Calu3 (cell line): ENCODE data around the gene CCNK. TPM values are rescaled to one million over a fixed set of nuclear protein-coding genes. Genes with fewer than 3 reads are reported as not detected.

Source experiments
- BruUV-seq: library from RNA; stranded (reverse); fragments of 400-500 nt; replicated peaks from 2 replicates; lab custom pipeline; 2021; lab: Mats Ljungman, UMichigan
- CTCF ChIA-PET: fragments of 300-600 bp; sonication (Branson Sonifier 250); formaldehyde crosslinking; loops from one replicate; lab custom pipeline; 2022; ENCODE audit warnings: antibody characterized with exemption; lab: Charles Lee
- DNase-seq: peaks from one replicate; pipeline ENCODE4 v3.0.0; 2022
- H3K27ac Mint-ChIP-seq: one replicate; pipeline ENCODE4 v1.8.0; 2022; ENCODE audit warnings: mixed read lengths; ENCODE audit not compliant: unreplicated experiment
- H3K27me3 Mint-ChIP-seq: one replicate; pipeline ENCODE4 v1.8.0; 2022; ENCODE audit warnings: mixed read lengths; ENCODE audit not compliant: unreplicated experiment
- H3K36me3 Mint-ChIP-seq: one replicate; pipeline ENCODE4 v1.8.0; 2022; ENCODE audit warnings: mild to moderate bottlenecking, moderate library complexity, mixed read lengths; ENCODE audit not compliant: insufficient read depth, unreplicated experiment
- H3K4me1 Mint-ChIP-seq: one replicate; pipeline ENCODE4 v1.8.0; 2022; ENCODE audit warnings: mild to moderate bottlenecking, low read depth, mixed read lengths; ENCODE audit not compliant: unreplicated experiment
- H3K4me3 Mint-ChIP-seq: one replicate; pipeline ENCODE4 v1.8.0; 2022; ENCODE audit warnings: mild to moderate bottlenecking, low read depth, moderate library complexity, mixed read lengths; ENCODE audit not compliant: unreplicated experiment
- H3K9me3 Mint-ChIP-seq: one replicate; pipeline ENCODE4 v1.8.0; 2022; ENCODE audit warnings: low read depth, mixed read lengths; ENCODE audit not compliant: unreplicated experiment
- intact Hi-C: fragments of 100-400 bp; cut with micrococcal nuclease; formaldehyde crosslinking; loops from one replicate; pipeline ENCODE4 v1.10.0; 2022; ENCODE audit not compliant: unreplicated experiment
- total RNA-seq: library from RNA; stranded (reverse); gene quantifications from 2 replicates; pipeline ENCODE4 v1.2.3, GENCODE V29; 2022
- TF ChIP-seq, protein P1 (sequence below): fragments of 200-600 bp; IDR thresholded peaks from one replicate; pipeline ENCODE4 v1.8.0; 2022; ENCODE audit warnings: antibody characterized with exemption; ENCODE audit not compliant: unreplicated experiment

CCNK gene
- total RNA-seq, 1 experiment from 2014 or later = 71.5 TPM

DNA sequence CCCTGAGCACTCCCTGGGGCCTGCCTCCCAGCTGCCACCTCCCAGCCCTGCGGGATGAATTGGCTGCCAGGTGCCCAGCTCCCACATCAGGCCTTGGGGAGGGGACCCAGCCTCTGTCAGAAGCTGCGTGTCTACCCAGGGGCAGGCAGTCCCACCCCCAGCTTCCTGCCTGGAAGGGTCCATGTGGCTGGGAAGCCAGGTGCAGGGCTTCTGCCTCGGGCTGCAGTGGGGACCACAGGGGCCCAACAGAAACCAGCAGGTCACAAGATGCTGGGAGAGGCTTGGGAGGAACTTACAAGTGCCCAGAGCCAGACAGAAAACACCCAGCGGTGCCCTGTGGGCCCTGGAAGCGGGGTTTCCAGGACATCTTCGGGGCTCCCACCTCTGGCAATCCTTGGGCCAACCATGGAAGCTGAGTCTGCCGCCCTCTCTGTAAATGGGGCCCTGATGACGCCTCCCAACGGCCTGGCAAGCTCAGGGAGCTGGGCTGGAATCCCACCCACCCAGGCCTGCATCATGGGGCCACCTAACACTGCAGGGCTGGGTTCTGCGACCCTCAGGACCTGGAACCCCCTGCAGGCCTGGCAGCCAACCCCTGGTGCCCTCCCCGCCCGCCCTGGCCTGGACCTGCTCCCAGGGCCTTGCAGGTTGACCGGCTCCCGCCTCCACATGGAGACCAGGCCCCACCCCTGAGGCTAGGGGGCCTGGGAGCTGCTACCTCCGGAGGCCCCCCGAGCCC, 36.6 kb downstream of the CCNK start:
- Mint-ChIP-seq H3K4me3 (no peak overlapping the region), H3K36me3 (peaks cover 12% of the 10 kb centered on the region), H3K9me3 (no peaks in the 10 kb centered on the region), H3K4me1 (no peaks in the 10 kb centered on the region), H3K27me3 (no peaks in the 10 kb centered on the region), H3K27ac (no peak overlapping the region)
- no TSS peak for BruUV-seq
- intact Hi-C loops = loop anchor here (1.0 to 5.0 kb wide), 2 partner anchors 111 to 369 kb away; no protein-coding TSS in a partner anchor
- no peak for DNase-seq
- CTCF ChIA-PET = interaction anchor here (0.7 kb wide), 1 partner anchor 99 kb away, joined by 3 read pairs; no protein-coding TSS in a partner anchor
- TF ChIP-seq, protein P1, sequence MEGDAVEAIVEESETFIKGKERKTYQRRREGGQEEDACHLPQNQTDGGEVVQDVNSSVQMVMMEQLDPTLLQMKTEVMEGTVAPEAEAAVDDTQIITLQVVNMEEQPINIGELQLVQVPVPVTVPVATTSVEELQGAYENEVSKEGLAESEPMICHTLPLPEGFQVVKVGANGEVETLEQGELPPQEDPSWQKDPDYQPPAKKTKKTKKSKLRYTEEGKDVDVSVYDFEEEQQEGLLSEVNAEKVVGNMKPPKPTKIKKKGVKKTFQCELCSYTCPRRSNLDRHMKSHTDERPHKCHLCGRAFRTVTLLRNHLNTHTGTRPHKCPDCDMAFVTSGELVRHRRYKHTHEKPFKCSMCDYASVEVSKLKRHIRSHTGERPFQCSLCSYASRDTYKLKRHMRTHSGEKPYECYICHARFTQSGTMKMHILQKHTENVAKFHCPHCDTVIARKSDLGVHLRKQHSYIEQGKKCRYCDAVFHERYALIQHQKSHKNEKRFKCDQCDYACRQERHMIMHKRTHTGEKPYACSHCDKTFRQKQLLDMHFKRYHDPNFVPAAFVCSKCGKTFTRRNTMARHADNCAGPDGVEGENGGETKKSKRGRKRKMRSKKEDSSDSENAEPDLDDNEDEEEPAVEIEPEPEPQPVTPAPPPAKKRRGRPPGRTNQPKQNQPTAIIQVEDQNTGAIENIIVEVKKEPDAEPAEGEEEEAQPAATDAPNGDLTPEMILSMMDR = no peak

DNA sequence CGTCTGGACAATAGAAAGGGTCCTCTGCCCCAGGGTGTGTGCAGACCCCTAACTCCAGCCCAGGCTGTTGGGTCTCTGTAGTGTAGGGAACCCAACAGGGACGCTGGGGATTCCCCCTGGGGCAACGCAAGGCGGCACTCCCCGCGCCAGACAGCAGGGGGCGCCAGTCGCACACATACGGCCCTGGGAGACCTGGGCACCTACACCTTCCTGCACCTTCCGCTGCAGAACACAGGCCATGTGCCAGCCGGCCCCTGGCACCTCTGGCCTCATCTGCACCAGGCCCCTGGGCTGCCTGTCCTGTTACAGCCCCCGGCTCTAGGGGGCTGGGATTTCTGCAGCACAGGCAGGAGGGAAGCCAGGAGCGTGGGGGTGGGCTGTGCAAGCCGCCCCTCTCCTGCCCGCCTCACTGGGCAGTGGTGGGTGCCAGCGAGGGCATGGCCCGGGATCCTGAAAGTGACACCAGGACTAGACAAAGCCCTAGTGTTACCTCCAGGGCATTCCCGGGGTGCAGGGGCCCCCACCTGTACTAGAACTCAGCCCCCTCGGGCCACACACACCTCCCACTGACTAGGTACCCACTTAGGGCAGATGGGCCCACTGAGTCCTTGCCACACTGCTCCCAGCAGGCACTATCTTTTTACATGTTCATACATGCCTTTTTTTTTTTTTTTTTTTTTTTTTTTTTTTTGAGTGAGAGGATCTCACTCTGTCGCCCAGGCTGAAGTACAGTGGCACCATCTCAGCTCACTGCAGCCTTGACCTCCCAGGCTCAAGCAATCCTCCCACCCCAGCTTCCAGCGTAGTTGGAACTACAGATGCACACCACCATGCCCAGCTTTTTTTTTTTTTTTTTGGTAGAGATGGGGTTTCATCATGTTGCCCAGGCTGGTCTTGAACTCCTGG, 37.5 kb downstream of the CCNK start:
- peak; percentile 89 for DNase-seq
- Mint-ChIP-seq H3K27ac (no peak overlapping the region), H3K9me3 (no peaks in the 10 kb centered on the region), H3K4me3 (no peak overlapping the region), H3K36me3 (peaks cover 7% of the 10 kb centered on the region), H3K27me3 (no peaks in the 10 kb centered on the region), H3K4me1 (no peaks in the 10 kb centered on the region)
- TF ChIP-seq, protein P1 = peak; percentile 93
- BruUV-seq = no TSS peak
- intact Hi-C loops = loop anchor here (1.0 to 5.0 kb wide), 2 partner anchors 111 to 369 kb away; no protein-coding TSS in a partner anchor
- CTCF ChIA-PET = interaction anchor here (0.7 kb wide), 1 partner anchor 98 kb away, joined by 3 read pairs; no protein-coding TSS in a partner anchor

DNA sequence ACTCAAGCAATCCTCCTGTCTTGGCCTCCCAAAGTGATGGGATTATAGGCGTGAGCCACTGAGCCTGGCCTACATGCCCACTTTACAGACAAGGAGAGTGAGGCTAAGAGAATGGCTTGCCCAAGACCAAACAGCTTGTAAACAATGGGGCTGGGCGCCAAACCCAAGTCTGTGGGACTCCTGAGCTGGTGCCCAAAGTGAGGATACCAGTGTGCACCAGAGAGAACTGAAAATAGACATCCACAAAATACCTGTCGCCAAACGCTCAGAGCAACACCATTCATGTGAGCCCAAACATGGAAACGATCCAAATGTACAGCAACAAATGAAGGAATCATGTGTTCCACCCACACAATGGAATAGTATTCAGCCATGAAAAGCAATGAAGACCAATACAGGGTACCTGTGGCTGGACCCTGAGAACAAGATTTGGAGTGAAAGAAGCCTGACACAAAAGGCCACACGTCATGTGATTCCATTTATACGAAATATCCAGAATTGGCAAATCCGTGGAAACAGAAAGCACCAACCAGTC, 38.2 kb downstream of the CCNK start:
- H3K36me3 Mint-ChIP-seq = peaks cover under 1% of the 10 kb centered on the region

More for the DNA sequence above, 38.2 kb downstream of the CCNK start:
- TF ChIP-seq, protein P1 = no peak
- H3K4me1 Mint-ChIP-seq = no peaks in the 10 kb centered on the region
- DNase-seq = no peak
- no peaks in the 10 kb centered on the region for H3K9me3 Mint-ChIP-seq
- H3K27ac Mint-ChIP-seq = no peak overlapping the region
- CTCF ChIA-PET = no interaction called here
- no peaks in the 10 kb centered on the region for H3K27me3 Mint-ChIP-seq
- intact Hi-C loops = loop anchor here (5.0 kb wide), 1 partner anchor 368 kb away; no protein-coding TSS in a partner anchor
- H3K4me3 Mint-ChIP-seq = no peak overlapping the region
- BruUV-seq = no TSS peak
